ENCODE data around the gene AJAP1. TPM values are rescaled to one million over a fixed set of nuclear protein-coding genes. Genes with fewer than 3 reads are reported as not detected.
A peak's percentile ranks its signal among the peaks of the same experiment; 100 is the strongest.

AJAP1 gene
- total RNA-seq, 2 experiments from 2014 or later = not detected

DNA sequence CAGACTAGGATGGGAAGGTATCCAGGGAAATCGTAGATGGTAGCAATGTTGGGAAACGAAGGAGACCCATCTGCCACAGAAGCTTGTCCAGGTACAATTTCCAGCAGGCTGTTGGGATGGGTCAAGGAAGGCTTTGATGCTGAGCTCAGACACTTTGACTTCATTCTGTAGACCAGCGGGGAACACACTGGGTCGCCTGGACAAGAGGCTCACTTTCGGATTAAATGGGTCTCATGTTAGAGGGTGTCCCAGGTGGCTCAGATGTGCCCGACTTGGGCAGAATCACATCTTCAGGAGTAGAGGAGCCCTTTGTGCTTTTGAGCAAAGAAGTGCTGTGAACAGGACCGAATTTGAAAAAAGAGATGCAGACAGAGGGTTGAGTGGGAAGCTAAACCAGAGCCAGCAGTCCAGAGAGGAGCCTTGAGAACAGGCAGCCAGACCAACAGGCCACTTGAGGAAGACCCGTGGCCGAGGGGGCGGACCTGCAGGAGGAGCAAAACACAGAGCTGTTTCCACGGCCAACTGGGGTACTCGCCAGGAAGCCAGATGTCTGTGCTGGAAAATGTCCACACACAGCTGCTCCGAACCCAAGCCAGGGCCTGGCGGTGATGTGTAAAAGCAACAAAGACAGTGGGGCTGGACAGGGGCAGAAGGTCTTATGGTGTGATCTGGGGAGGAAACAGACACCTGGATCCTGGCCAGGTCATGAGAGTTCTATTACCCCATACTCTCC lies 146.9 kb downstream of the AJAP1 start:
- POLR2A ChIA-PET = no interaction called here
- no peak for ATAC-seq
- CTCF ChIA-PET = interaction anchor here (0.6 kb wide), 1 partner anchor 680 kb away, joined by 3 read pairs; no protein-coding TSS in a partner anchor
- no peak overlapping the region for H3K4me3 Mint-ChIP-seq
- H3K4me1 Mint-ChIP-seq = no peaks in the 10 kb centered on the region
- no peak for DNase-seq
- peaks cover 3% of the 10 kb centered on the region for H3K9me3 Mint-ChIP-seq (ENCODE audit: low read depth)
- H3K27me3 Mint-ChIP-seq = peaks cover 23% of the 10 kb centered on the region
- no peak overlapping the region for H3K27ac Mint-ChIP-seq
- H3K36me3 Mint-ChIP-seq (ENCODE audit: low read depth) = no peaks in the 10 kb centered on the region
- intact Hi-C loops (cut with DNase I, micrococcal nuclease) = no loop called here

DNA sequence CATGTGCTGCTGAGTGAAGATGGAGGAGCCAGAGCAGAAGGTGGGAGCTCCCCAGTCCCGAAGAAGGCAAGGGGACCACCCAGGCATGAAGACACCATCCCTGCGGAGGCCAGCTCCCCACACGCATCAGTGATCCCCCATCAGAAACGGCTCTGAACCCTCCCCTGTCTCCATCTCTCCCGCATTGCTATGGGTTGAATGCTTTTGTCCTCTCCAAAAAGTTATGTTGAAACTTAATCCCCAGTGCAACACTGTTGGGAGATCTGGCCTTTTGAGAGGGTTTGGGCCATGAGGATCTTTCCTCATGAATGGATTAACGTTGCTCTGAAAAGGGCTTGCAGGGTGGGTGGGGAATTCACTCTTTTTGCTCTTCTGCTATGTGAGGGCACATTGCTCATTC lies 147.6 kb downstream of the AJAP1 start:
- intact Hi-C loops (cut with DNase I, micrococcal nuclease) = no loop called here
- DNase-seq (no peak), ATAC-seq (no peak)
- H3K4me3 Mint-ChIP-seq = no peak overlapping the region
- peaks cover 4% of the 10 kb centered on the region for H3K9me3 Mint-ChIP-seq (ENCODE audit: low read depth)
- peaks cover 24% of the 10 kb centered on the region for H3K27me3 Mint-ChIP-seq
- ChIA-PET POLR2A (no interaction called here), CTCF (no interaction called here)
- no peaks in the 10 kb centered on the region for H3K4me1 Mint-ChIP-seq
- H3K36me3 Mint-ChIP-seq (ENCODE audit: low read depth) = no peaks in the 10 kb centered on the region
- no peak overlapping the region for H3K27ac Mint-ChIP-seq

DNA sequence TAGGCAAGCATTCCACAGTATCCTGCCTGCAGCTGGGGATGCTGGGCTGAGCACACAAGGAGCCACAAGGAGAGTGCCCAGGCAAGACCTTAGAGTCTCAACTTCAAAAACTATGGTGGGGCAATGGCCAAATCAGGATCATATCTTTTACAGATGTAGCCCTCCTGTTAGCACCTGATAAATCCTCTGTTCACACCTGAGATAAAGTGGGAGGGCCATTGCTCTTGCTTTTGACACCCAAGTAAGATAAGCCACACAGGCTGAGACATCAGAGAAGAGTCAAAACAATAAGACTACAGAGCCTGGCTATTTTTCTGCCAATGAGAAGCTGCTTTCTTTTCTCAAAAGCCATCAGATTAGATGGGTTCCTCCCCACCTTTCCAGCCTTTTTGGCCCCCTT lies 148.9 kb downstream of the AJAP1 start:
- ChIA-PET POLR2A (no interaction called here), CTCF (interaction anchor here (0.7 kb wide), 1 partner anchor 144 kb away, joined by 3 read pairs; no protein-coding TSS in a partner anchor)
- peaks cover 4% of the 10 kb centered on the region for H3K9me3 Mint-ChIP-seq (ENCODE audit: low read depth)
- no peaks in the 10 kb centered on the region for H3K36me3 Mint-ChIP-seq (ENCODE audit: low read depth)
- H3K4me1 Mint-ChIP-seq = no peaks in the 10 kb centered on the region
- no peak for DNase-seq
- ATAC-seq = no peak
- intact Hi-C loops (cut with DNase I, micrococcal nuclease) = no loop called here
- peaks cover 28% of the 10 kb centered on the region for H3K27me3 Mint-ChIP-seq
- H3K4me3 Mint-ChIP-seq = no peak overlapping the region
- H3K27ac Mint-ChIP-seq = no peak overlapping the region

- Mint-ChIP-seq H3K36me3 (ENCODE audit: low read depth) (no peaks in the 10 kb centered on the region), H3K4me3 (no peak overlapping the region), H3K9me3 (ENCODE audit: low read depth) (peaks cover 4% of the 10 kb centered on the region), H3K4me1 (no peaks in the 10 kb centered on the region), H3K27ac (no peak overlapping the region), H3K27me3 (peaks cover 31% of the 10 kb centered on the region)
- ChIA-PET POLR2A (no interaction called here), CTCF (no interaction called here)
- DNase-seq (no peak), ATAC-seq (no peak)
- intact Hi-C loops (cut with DNase I, micrococcal nuclease) = no loop called here
Measured at GRCh38 chr1:4805987-4806386, 151.6 kb downstream of the AJAP1 start.

DNA sequence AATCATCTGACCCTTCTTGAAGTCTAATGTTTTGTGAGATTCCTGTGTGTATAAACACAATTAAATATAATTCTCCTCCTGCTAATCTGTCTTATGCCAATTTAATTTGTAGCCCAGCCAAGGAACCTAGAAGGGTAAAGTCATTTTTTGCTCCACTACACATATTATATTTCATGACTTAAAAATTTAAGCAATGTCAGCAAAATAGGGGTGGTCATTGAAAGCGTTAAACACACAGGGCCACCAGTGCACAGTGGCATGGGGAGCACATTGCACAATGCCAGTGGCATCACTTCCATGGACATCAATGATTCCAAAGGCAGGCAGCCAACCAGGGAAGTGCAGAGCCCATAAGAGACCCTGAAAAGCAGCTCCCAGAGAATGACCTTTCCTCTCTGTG lies 166.1 kb downstream of the AJAP1 start:
- peaks cover 2% of the 10 kb centered on the region for H3K27me3 Mint-ChIP-seq
- H3K27ac Mint-ChIP-seq = no peak overlapping the region
- intact Hi-C loops (cut with DNase I, micrococcal nuclease) = no loop called here
- no peaks in the 10 kb centered on the region for H3K4me1 Mint-ChIP-seq
- ATAC-seq (no peak), DNase-seq (no peak)
- no peaks in the 10 kb centered on the region for H3K36me3 Mint-ChIP-seq (ENCODE audit: low read depth)
- POLR2A ChIA-PET = no interaction called here
- H3K9me3 Mint-ChIP-seq (ENCODE audit: low read depth) = peaks cover 5% of the 10 kb centered on the region
- no peak overlapping the region for H3K4me3 Mint-ChIP-seq
- CTCF ChIA-PET = no interaction called here

GRCh38 chr1:4825800-4826450 lies 171.5 kb downstream of the AJAP1 start:
- ChIA-PET CTCF (no interaction called here), POLR2A (no interaction called here)
- no peak overlapping the region for H3K4me3 Mint-ChIP-seq
- H3K9me3 Mint-ChIP-seq (ENCODE audit: low read depth) = no peaks in the 10 kb centered on the region
- peaks cover 4% of the 10 kb centered on the region for H3K27me3 Mint-ChIP-seq
- DNase-seq (peak; percentile 6), ATAC-seq (no peak)
- intact Hi-C loops (cut with DNase I, micrococcal nuclease) = loop anchor here in 1 of 2 experiments (5.0 kb wide), 1 partner anchor 174 kb away; the partner anchor contains the start of gene AJAP1
- no peaks in the 10 kb centered on the region for H3K4me1 Mint-ChIP-seq
- H3K27ac Mint-ChIP-seq = no peak overlapping the region
- H3K36me3 Mint-ChIP-seq (ENCODE audit: low read depth) = no peaks in the 10 kb centered on the region

- intact Hi-C loops (cut with DNase I, micrococcal nuclease) = no loop called here
- CTCF ChIA-PET = no interaction called here
- Mint-ChIP-seq H3K9me3 (ENCODE audit: low read depth) (peaks cover 5% of the 10 kb centered on the region), H3K27me3 (peaks cover 6% of the 10 kb centered on the region), H3K36me3 (ENCODE audit: low read depth) (no peaks in the 10 kb centered on the region), H3K4me3 (no peak overlapping the region), H3K4me1 (no peaks in the 10 kb centered on the region), H3K27ac (no peak overlapping the region)
- no peak for DNase-seq
- no peak for ATAC-seq
- POLR2A ChIA-PET = no interaction called here
Measured at GRCh38 chr1:4830707-4831106, 176.3 kb downstream of the AJAP1 start.

GRCh38 chr1:4836574-4836973 lies 182.2 kb downstream of the AJAP1 start:
- CTCF ChIA-PET = no interaction called here
- POLR2A ChIA-PET = no interaction called here
- Mint-ChIP-seq H3K4me3 (no peak overlapping the region), H3K9me3 (ENCODE audit: low read depth) (peaks cover 5% of the 10 kb centered on the region), H3K4me1 (no peaks in the 10 kb centered on the region), H3K36me3 (ENCODE audit: low read depth) (no peaks in the 10 kb centered on the region), H3K27ac (no peak overlapping the region), H3K27me3 (peaks cover 5% of the 10 kb centered on the region)
- DNase-seq (no peak), ATAC-seq (no peak)
- intact Hi-C loops (cut with DNase I, micrococcal nuclease) = no loop called here

DNA sequence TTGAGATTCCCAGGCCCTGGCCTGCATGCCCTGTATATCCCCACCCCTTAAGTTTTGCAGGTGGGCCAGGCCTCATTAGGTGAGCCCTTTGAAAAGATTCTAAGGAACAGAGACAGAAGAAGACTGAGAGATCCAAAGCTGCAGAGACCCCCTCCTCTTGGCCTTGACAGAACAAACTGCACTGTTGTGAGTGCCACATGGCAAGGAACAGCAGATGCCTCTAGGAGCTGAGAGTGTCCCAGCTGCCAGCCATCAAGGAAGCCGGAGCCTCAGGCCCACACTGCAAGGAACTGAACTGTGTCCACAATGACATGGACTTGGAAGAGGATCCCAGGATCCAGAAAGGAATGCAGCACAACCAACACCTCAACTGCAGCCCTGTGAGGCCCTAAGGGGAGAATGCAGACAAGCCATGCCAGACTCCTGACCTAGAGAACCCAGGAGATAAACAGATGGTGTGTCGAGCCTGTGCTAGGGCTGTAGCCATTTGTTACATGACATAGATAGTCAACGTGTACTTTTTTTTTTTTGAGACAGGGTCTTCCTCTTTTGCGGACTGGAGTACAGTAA lies 182.7 kb downstream of the AJAP1 start:
- ChIA-PET CTCF (no interaction called here), POLR2A (no interaction called here)
- DNase-seq (no peak), ATAC-seq (no peak)
- Mint-ChIP-seq H3K27ac (no peak overlapping the region), H3K36me3 (ENCODE audit: low read depth) (no peaks in the 10 kb centered on the region), H3K27me3 (peaks cover 6% of the 10 kb centered on the region), H3K4me1 (no peaks in the 10 kb centered on the region), H3K9me3 (ENCODE audit: low read depth) (peaks cover 5% of the 10 kb centered on the region), H3K4me3 (no peak overlapping the region)
- intact Hi-C loops (cut with DNase I, micrococcal nuclease) = no loop called here

GRCh38 chr1:4837752-4838151 lies 183.3 kb downstream of the AJAP1 start:
- H3K4me1 Mint-ChIP-seq = no peaks in the 10 kb centered on the region
- no peak overlapping the region for H3K27ac Mint-ChIP-seq
- ATAC-seq (no peak), DNase-seq (no peak)
- H3K4me3 Mint-ChIP-seq = no peak overlapping the region
- POLR2A ChIA-PET = no interaction called here
- H3K9me3 Mint-ChIP-seq (ENCODE audit: low read depth) = peaks cover 5% of the 10 kb centered on the region
- intact Hi-C loops (cut with DNase I, micrococcal nuclease) = no loop called here
- H3K36me3 Mint-ChIP-seq (ENCODE audit: low read depth) = no peaks in the 10 kb centered on the region
- CTCF ChIA-PET = no interaction called here
- H3K27me3 Mint-ChIP-seq = peaks cover 6% of the 10 kb centered on the region

DNA sequence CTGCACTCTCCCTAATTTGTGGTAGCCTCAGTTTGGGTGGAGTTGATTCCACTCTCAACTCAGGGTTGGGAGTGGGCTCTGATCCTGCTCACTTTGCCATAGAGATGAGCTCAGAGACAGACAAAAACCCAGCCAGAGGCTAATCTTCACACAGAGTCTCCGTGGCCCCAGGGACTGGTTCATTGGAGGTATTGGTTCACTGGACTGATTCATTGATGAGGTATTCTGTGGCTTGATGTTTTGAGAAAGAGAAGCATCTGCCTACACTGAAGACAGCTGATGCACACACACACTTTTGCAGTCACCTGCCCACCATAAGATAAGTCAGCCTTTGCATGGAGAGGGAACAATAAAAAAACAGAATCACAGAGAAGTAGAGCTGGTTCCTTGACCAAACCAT lies 183.8 kb downstream of the AJAP1 start:
- no peak for ATAC-seq
- peaks cover 6% of the 10 kb centered on the region for H3K27me3 Mint-ChIP-seq
- no peak for DNase-seq
- H3K4me3 Mint-ChIP-seq = no peak overlapping the region
- H3K27ac Mint-ChIP-seq = no peak overlapping the region
- POLR2A ChIA-PET = no interaction called here
- CTCF ChIA-PET = no interaction called here
- intact Hi-C loops (cut with DNase I, micrococcal nuclease) = no loop called here
- H3K36me3 Mint-ChIP-seq (ENCODE audit: low read depth) = no peaks in the 10 kb centered on the region
- peaks cover 5% of the 10 kb centered on the region for H3K9me3 Mint-ChIP-seq (ENCODE audit: low read depth)
- H3K4me1 Mint-ChIP-seq = no peaks in the 10 kb centered on the region

Data from activated CD4-positive, alpha-beta T cell treated with anti-CD3 and anti-CD28 coated beads for 36 hours (primary cell).